Cardiac fibroblast (primary cell): ENCODE data around the gene SCNN1A.
A peak's percentile ranks its signal among the peaks of the same experiment; 100 is the strongest.

Experiments used
- DNase-seq, 2 donors: peaks; one replicate each; pipeline versions ENCODE4 v3.0.0 to v3.0.0-alpha.2; 2010; ENCODE audit warnings: low read depth in 2 of 2
- H3K4me3 ChIP-seq, 2 donors: replicated peaks in 1 of 2; 1 replicate in 1 of 2; 2 replicates in 1 of 2; pipeline ENCODE4 v1.5.1; 2011; ENCODE audit warnings: low read depth in 2 of 2, low read length in 2 of 2, mild to moderate bottlenecking in 2 of 2, moderate library complexity in 1 of 2
- TF ChIP-seq, protein P1 (sequence below): IDR thresholded peaks from one replicate; pipeline ENCODE4 v1.5.1; 2011; ENCODE audit warnings: low read depth, mild to moderate bottlenecking, low read length, inconsistent platforms

SCNN1A gene

DNA sequence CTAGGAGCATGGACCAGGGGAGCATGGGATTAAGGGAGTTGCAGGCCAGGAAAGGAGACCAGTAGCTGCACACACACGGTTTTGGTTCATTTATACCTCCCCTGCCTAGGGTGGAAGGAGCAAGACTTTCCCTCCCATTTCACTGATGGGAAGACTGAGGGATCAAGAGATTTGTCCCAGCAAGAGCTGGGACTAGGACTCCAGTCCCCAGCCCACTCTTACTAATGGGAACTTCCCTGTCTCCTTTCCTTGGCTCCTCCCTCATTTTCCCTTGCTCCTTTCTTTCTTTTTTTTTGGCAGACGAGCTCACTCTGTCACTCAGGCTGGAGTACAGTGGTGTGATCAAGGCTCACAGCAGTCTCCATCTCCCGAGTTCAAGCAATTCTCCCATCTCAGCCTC is 13.0 kb downstream of the SCNN1A start:
- no peak for DNase-seq
- TF ChIP-seq, protein P1, sequence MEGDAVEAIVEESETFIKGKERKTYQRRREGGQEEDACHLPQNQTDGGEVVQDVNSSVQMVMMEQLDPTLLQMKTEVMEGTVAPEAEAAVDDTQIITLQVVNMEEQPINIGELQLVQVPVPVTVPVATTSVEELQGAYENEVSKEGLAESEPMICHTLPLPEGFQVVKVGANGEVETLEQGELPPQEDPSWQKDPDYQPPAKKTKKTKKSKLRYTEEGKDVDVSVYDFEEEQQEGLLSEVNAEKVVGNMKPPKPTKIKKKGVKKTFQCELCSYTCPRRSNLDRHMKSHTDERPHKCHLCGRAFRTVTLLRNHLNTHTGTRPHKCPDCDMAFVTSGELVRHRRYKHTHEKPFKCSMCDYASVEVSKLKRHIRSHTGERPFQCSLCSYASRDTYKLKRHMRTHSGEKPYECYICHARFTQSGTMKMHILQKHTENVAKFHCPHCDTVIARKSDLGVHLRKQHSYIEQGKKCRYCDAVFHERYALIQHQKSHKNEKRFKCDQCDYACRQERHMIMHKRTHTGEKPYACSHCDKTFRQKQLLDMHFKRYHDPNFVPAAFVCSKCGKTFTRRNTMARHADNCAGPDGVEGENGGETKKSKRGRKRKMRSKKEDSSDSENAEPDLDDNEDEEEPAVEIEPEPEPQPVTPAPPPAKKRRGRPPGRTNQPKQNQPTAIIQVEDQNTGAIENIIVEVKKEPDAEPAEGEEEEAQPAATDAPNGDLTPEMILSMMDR: no peak
- no peak overlapping the region for H3K4me3 ChIP-seq

DNA sequence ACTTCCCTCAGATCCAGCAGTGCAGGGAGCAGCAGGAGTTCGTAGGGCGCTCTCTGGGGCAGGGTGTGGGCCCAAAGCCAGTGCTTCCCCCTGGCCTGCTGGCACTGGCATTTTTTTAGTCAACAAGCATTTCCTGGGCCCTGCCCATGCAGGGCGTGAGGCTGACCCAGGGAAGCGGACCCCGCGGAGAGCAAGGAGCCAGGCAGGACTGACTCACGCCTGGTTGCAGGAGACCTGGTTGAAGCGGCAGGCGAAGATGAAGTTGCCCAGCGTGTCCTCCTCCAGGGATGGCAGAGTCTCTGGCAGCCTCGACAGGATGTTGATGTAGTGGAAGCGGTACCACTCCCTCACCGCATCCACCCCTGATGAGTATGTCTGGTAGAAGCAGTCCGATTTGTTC is 13.5 kb downstream of the SCNN1A start:
- DNase-seq: peak; percentile 21 to 78
- H3K4me3 ChIP-seq: no peak overlapping the region
- TF ChIP-seq, protein P1: no peak

DNA sequence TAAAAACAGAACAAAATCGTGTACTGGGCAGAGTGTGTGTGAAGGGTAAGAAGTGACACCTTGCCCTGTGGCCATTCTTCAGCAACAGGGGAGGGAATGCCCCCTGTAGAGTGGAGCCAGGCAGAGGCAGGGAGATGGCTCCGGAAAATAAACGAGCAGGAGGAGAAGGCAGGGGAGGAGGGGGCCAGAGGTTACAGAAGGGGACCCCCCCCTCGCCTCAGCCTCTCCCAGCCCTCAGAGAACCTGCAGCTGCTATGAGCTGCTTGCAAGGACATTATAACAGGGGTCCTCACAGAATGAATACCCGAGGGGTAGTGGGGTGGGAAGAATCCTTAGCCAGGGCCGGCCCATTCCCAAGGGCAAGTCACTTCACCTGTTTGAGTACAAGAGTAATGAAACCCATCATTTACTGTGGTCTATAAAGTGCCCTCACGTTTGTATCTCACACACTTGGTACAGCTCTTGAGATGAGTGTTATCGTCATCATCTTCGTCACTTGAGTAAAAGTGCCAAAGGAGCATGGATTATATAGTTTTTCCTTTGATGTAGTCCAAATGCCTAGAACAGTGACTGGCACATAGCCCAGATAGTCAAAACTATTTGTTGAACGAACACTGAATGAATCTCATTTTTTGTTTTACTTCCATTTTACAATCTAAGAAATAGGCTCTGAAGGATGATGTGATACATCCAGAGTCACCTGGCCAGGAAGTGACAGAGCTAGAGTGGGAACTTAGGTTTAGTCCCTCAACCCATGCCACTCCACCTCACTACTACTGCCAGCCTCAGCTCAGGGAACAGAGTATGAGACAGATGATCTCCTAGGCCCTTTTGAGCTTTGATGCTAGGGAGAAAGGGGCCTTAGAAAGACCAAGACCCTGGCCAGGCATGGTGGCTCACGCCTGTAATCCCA is 14.5 kb downstream of the SCNN1A start:
- no peak for DNase-seq
- TF ChIP-seq, protein P1: no peak
- no peak overlapping the region for H3K4me3 ChIP-seq

DNA sequence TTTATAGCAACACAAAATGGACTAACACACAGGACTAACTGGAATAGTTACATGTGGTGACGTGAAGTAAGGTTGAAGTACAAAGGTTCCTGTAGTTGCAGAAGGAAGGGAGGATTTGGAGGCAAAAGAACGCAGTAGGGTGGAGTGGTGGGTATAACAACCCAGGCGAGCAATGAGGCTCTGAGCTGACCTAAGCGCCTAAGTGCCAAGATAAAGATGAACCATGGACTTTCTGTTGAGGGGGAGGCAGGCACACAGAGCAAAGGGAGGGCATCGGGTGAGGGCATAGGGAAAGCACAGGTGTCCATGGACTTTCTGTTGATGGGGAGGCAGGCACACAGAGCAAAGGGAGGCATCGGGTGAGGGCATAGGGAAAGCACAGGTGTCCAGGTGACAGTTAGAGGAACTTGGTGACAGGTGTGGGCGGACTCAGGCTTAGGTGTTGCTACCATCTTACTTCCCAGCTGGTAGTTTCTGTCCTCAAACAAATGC is 15.2 kb downstream of the SCNN1A start:
- TF ChIP-seq, protein P1: no peak
- no peak overlapping the region for H3K4me3 ChIP-seq
- DNase-seq: no peak

DNA sequence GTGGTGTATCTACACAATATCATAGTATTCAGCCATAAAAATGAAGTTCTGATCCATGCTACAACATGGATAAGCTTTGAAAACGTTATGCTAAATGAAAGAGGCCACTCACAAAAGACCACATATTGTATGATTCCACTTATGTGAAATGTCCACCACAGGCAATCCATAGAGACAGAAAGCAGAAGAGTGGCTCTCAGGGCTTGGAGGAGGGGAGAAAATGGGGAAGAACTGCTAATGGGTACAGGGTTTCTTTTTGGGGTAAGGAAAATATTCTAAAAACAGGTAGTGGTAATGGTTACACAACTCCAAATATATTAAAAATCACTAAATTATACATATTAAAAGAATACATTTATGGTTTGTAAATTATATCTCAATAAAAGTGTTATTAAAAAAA is 16.5 kb downstream of the SCNN1A start:
- no peak overlapping the region for H3K4me3 ChIP-seq
- TF ChIP-seq, protein P1: no peak
- no peak for DNase-seq

DNA sequence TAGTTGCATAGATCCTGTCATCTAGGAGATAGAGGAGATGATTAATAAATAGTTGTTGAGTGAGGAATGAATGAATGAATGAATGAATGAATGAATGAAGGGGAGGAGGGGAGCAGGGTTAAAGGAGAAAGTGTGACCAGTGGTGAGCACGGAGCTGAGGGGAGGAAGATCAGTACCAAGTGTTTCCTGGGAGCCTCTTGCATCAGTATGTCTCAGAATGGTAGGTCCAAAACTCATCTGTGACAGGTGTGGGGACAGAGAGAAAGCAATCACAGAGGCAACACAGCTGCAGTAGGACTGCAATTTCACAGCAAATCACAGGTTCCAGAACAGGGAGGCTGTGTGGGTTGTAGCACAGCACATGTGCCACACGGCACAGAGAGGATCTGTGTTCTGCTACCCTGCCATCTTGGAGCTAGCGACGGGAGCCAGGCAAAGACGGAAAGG is 19.0 kb downstream of the SCNN1A start:
- TF ChIP-seq, protein P1: no peak
- no peak for DNase-seq
- no peak overlapping the region for H3K4me3 ChIP-seq
